Testis (tissue), 3 donors: ENCODE measurements around the gene TBPL1. TPM values are rescaled to one million over a fixed set of nuclear protein-coding genes. Genes with fewer than 3 reads are reported as not detected.
"Not testable (repeated sequence)": the region's sequence is repeated elsewhere in the genome, so short reads cannot be mapped to it uniquely, and the experiment has no call there.

Experiments used
- DNase-seq: peaks from one replicate; pipeline ENCODE4 v3.0.0-alpha.2; 2019
- H3K27ac ChIP-seq, 2 donors: fragments of 200-600 bp; sonication (generic); one replicate each; pipeline ENCODE4 v1.5.1; 2019
- H3K27me3 ChIP-seq: fragments of 200-600 bp; sonication (generic); one replicate; pipeline ENCODE4 v1.5.1; 2019
- H3K36me3 ChIP-seq: fragments of 200-600 bp; sonication (generic); one replicate; pipeline ENCODE4 v1.5.1; 2017; ENCODE audit warnings: low read depth; ENCODE audit errors: missing control alignments
- H3K4me1 ChIP-seq: fragments of 200-600 bp; sonication (generic); one replicate; pipeline ENCODE4 v1.5.1; 2019
- H3K4me3 ChIP-seq, 2 donors: fragments of 200-600 bp; sonication (generic); one replicate each; pipeline ENCODE4 v1.5.1; 2017 to 2019
- H3K9me3 ChIP-seq: fragments of 200-600 bp; sonication (generic); one replicate; pipeline ENCODE4 v1.5.1; 2017
- CTCF ChIP-seq, 3 experiments: fragments of 450-650 bp in 2 of 3; fragments of 200-600 bp in 1 of 3; sonication (generic) in 1 of 3; IDR thresholded peaks; one replicate each; pipeline ENCODE4 v1.5.1; 2016 to 2019; ENCODE audit warnings: antibody characterized with exemption in 3 of 3, mild to moderate bottlenecking in 2 of 3, moderate library complexity in 1 of 3
- POLR2A ChIP-seq: fragments of 450-650 bp; IDR thresholded peaks from one replicate; pipeline ENCODE4 v1.6.1; 2017; ENCODE audit warnings: antibody characterized with exemption, mild to moderate bottlenecking, moderate library complexity
- whole genome bisulfite sequencing, 2 donors: methylation state at CpG; one replicate each; pipeline ENCODE4 v1.1.5; 2018; 5-methylcytosine and 5-hydroxymethylcytosine counted together
- intact Hi-C: fragments of 100-400 bp; cut with DNase I; formaldehyde crosslinking; loops from one replicate; pipeline ENCODE4 v1.15.1; 2023; ENCODE audit warnings: low total_unique reads
- polyA plus RNA-seq: library from polyadenylated mRNA; stranded (reverse); fragments of 350-450 nt; fragmentation: Illumina TruSeq; extraction: RNeasy Lipid Tissue Mini Kit (QIAGEN cat#74804); gene quantifications from one replicate; pipeline ENCODE4 v1.2.3, GENCODE V29; 2014; ENCODE audit warnings: low read depth, low replicate concordance; ENCODE audit not compliant: insufficient read depth
- total RNA-seq, 2 donors: library from RNA; depleted of rRNA; stranded (reverse); fragments of >200 nt; gene quantifications; one replicate each; pipeline ENCODE4 v1.2.3, GENCODE V29; 2016

TBPL1 gene
- total and polyA plus RNA-seq, 3 donors from 2014 or later = 63.4 to 327 (median 77.9) TPM

GRCh38 chr6:133923938-133924593 lies 29.0 kb upstream of the TBPL1 start:
- Histone ChIP-seq H3K4me3 (no peak overlapping the region), H3K36me3 (no peaks in the 10 kb centered on the region), H3K4me1 (no peaks in the 10 kb centered on the region), H3K27ac (no peak overlapping the region), H3K27me3 (no peaks in the 10 kb centered on the region), H3K9me3 (no peaks in the 10 kb centered on the region)
- WGBS, 2 donors = 33 to 34% methylated on average over 6 of the region's 6 CpGs
- intact Hi-C loops = loop anchor here (5.0 kb wide), 1 partner anchor 173 kb away; no protein-coding TSS in a partner anchor
- TF ChIP-seq CTCF (IDR thresholded peaks at IDR 0.05) (peak; percentile 71 to 89 (median 84)), POLR2A (no peak)
- peak; percentile 84 for DNase-seq

- intact Hi-C loops, DNase-seq, H3K4me3 ChIP-seq: not testable (repeated sequence)
Measured at GRCh38 chr6:133931221-133931620, 21.8 kb upstream of the TBPL1 start.

GRCh38 chr6:133936352-133936751 lies 16.7 kb upstream of the TBPL1 start:
- H3K4me3 ChIP-seq, H3K9me3 ChIP-seq, H3K27me3 ChIP-seq, intact Hi-C loops, H3K36me3 ChIP-seq, H3K27ac ChIP-seq, DNase-seq, H3K4me1 ChIP-seq: not testable (repeated sequence)
- 93% methylated on average over 3 of the region's 3 CpGs for WGBS, 2 donors

More at GRCh38 chr6:133931221-133931620, 21.8 kb upstream of the TBPL1 start:
- not testable (repeated sequence) for H3K27ac ChIP-seq, H3K4me1 ChIP-seq, H3K27me3 ChIP-seq, H3K36me3 ChIP-seq, H3K9me3 ChIP-seq
- WGBS, 2 donors = 82% methylated on average over 6 of the region's 6 CpGs; no CpG with 5 or more reads in 1 of the 2 donors

- no peak overlapping the region for H3K4me3 ChIP-seq
- H3K27ac ChIP-seq = no peak overlapping the region
- no peak for DNase-seq
- no peaks in the 10 kb centered on the region for H3K4me1 ChIP-seq
- intact Hi-C loops = no loop called here
- H3K9me3 ChIP-seq = no peaks in the 10 kb centered on the region
- TF ChIP-seq POLR2A (no peak), CTCF (IDR thresholded peaks at IDR 0.05) (no peak)
- H3K36me3 ChIP-seq = no peaks in the 10 kb centered on the region
- H3K27me3 ChIP-seq = no peaks in the 10 kb centered on the region
Measured at GRCh38 chr6:133937909-133938308, 15.1 kb upstream of the TBPL1 start.

- Histone ChIP-seq H3K4me3 (no peak overlapping the region), H3K27me3 (no peaks in the 10 kb centered on the region), H3K4me1 (no peaks in the 10 kb centered on the region), H3K36me3 (no peaks in the 10 kb centered on the region), H3K27ac (no peak overlapping the region), H3K9me3 (no peaks in the 10 kb centered on the region)
- DNase-seq = no peak
- no peak for TF ChIP-seq CTCF (IDR thresholded peaks at IDR 0.05)
- no peak for TF ChIP-seq POLR2A
- WGBS, 2 donors = 97 to 100% methylated on average over 1 of the region's 1 CpG
- intact Hi-C loops = no loop called here
Measured at GRCh38 chr6:133938533-133938932, 14.5 kb upstream of the TBPL1 start.
